Hepatocyte (in vitro differentiated cells): ENCODE measurements around the gene ALPI. TPM values are rescaled to one million over a fixed set of nuclear protein-coding genes. Genes with fewer than 3 reads are reported as not detected.

Experiments
- DNase-seq: peaks from one replicate; pipeline ENCODE4 v3.0.0-alpha.2; 2016; ENCODE audit warnings: low spot score
- H2AFZ ChIP-seq: fragments of 200-600 bp; sonication (generic); 2 replicates; pipeline ENCODE4 v1.6.0; 2016; ENCODE audit warnings: antibody characterized with exemption, mild to moderate bottlenecking
- H3K27ac ChIP-seq: fragments of 200-600 bp; sonication (generic); 2 replicates; pipeline ENCODE4 v1.5.1; 2016; ENCODE audit warnings: mild to moderate bottlenecking
- H3K27me3 ChIP-seq: fragments of 200-600 bp; sonication (generic); 2 replicates; pipeline ENCODE4 v1.6.1; 2016
- H3K36me3 ChIP-seq: fragments of 200-600 bp; sonication (generic); replicated peaks from 2 replicates; pipeline ENCODE4 v1.5.1; 2016; ENCODE audit warnings: low read depth; ENCODE audit not compliant: insufficient read depth
- H3K4me1 ChIP-seq: fragments of 200-600 bp; sonication (generic); 2 replicates; pipeline ENCODE4 v1.5.1; 2016; ENCODE audit warnings: mild to moderate bottlenecking, moderate library complexity; ENCODE audit not compliant: insufficient read depth
- H3K4me2 ChIP-seq: fragments of 200-600 bp; sonication (generic); 2 replicates; pipeline ENCODE4 v1.6.0; 2016
- H3K4me3 ChIP-seq: fragments of 200-600 bp; sonication (generic); 2 replicates; pipeline ENCODE4 v1.5.1; 2016; ENCODE audit warnings: mild to moderate bottlenecking
- H3K79me2 ChIP-seq: fragments of 200-600 bp; sonication (generic); 2 replicates; pipeline ENCODE4 v1.6.0; 2017; ENCODE audit warnings: mild to moderate bottlenecking
- H3K9me2 ChIP-seq: fragments of 200-600 bp; sonication (generic); replicated peaks from 2 replicates; pipeline ENCODE4 v1.6.0; 2017; ENCODE audit warnings: mild to moderate bottlenecking; ENCODE audit not compliant: insufficient read depth
- H3K9me3 ChIP-seq: fragments of 200-600 bp; sonication (generic); 2 replicates; pipeline ENCODE4 v1.5.1; 2016; ENCODE audit warnings: low read depth, mild to moderate bottlenecking
- H4K20me1 ChIP-seq: fragments of 200-600 bp; sonication (generic); 2 replicates; pipeline ENCODE4 v1.6.0; 2016; ENCODE audit warnings: mild to moderate bottlenecking; ENCODE audit not compliant: insufficient read depth, poor library complexity, severe bottlenecking
- CTCF ChIP-seq: fragments of 200-600 bp; sonication (generic); IDR thresholded peaks from 2 replicates; pipeline ENCODE4 v1.5.1; 2016; ENCODE audit warnings: antibody characterized with exemption, mild to moderate bottlenecking; ENCODE audit not compliant: poor library complexity
- EZH2 ChIP-seq: fragments of 200-600 bp; sonication (generic); IDR thresholded peaks from 2 replicates; pipeline ENCODE4 v1.6.1; 2016; ENCODE audit warnings: antibody characterized with exemption, mild to moderate bottlenecking, borderline replicate concordance
- EZH2phosphoT487 ChIP-seq: fragments of 200-600 bp; sonication (generic); IDR thresholded peaks from one replicate; pipeline ENCODE4 v1.6.1; 2018; ENCODE audit warnings: antibody characterized with exemption, mild to moderate bottlenecking, low read depth, moderate library complexity; ENCODE audit not compliant: unreplicated experiment, severe bottlenecking
- WGBS: methylation state at CpG from one replicate; pipeline ENCODE4 v1.1.6; 2016; ENCODE audit warnings: low lambda C conversion rate; ENCODE audit errors: missing lambda C conversion rate; 5-methylcytosine and 5-hydroxymethylcytosine counted together
- polyA plus RNA-seq: library from polyadenylated mRNA; unstranded; fragments of >200 nt; fragmentation: Nextera tagmentation; extraction: Ambion mirVana; gene quantifications from 2 replicates; pipeline ENCODE4 v1.2.1, GENCODE V29; 2016
- total RNA-seq: library from RNA; depleted of rRNA; stranded (reverse); fragments of >200 nt; gene quantifications from 2 replicates; pipeline ENCODE4 v1.2.3, GENCODE V29; 2014

ALPI gene
- total and polyA plus RNA-seq, 2 experiments from 2014 or later: 3.5 to 3.9 TPM

DNA sequence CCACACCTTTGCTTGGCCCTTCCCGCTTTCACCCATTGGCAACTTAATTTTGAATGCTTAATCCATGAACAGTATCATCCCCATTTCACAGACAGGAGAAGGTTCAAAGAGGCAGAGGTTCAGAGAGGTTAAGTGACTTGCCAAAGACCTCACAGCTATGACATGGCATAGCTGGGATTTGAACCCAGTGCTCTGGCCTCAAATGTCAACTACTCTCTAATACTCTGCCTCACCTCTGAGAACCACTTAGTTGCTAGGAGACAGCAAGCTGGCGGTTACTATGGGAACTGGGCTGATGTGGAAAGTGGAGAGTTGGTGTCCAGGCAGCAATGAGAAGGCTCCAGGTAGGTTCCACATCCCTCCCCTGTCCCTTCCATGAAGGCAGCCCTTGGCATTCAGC, 48.5 kb downstream of the ALPI start:
- Histone ChIP-seq H3K36me3 (no peaks in the 10 kb centered on the region), H2AFZ (no peak overlapping the region), H4K20me1 (no peaks in the 10 kb centered on the region), H3K4me1 (peaks cover 18% of the 10 kb centered on the region), H3K79me2 (no peaks in the 10 kb centered on the region), H3K4me3 (no peak overlapping the region), H3K4me2 (no peak overlapping the region), H3K27me3 (peaks cover 54% of the 10 kb centered on the region), H3K27ac (no peak overlapping the region), H3K9me3 (no peaks in the 10 kb centered on the region), H3K9me2 (no peaks in the 10 kb centered on the region)
- no peak for DNase-seq
- 84% methylated on average over 2 of the region's 2 CpGs for WGBS
- TF ChIP-seq CTCF (no peak), EZH2 (no peak), EZH2phosphoT487 (no peak)

DNA sequence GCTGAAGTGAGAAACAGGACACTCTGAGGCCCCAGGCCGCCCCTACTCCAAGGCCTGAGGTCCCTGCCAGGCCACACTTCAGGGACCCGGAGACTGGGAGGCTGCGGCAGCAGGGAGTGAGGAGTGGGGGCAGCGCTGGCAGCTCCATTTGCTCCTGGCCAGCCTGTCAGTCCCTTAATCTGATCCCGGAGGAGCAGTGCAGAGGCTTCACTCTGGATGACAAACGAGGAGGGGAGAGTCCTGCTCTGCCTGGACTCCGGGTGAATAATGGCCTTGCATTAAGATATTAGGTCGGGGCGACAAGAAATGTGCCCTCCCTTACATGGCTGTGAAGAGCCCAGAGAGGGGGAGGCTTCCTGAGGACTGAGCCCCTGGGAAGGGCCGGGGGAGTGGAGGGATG, 49.9 kb downstream of the ALPI start:
- no peak for DNase-seq
- Histone ChIP-seq H4K20me1 (no peaks in the 10 kb centered on the region), H3K27me3 (peaks cover 44% of the 10 kb centered on the region), H3K9me3 (no peaks in the 10 kb centered on the region), H3K79me2 (no peaks in the 10 kb centered on the region), H3K27ac (no peak overlapping the region), H3K4me3 (no peak overlapping the region), H3K4me2 (no peak overlapping the region), H3K4me1 (peaks cover 18% of the 10 kb centered on the region), H3K36me3 (no peaks in the 10 kb centered on the region), H2AFZ (no peak overlapping the region), H3K9me2 (no peaks in the 10 kb centered on the region)
- 31% methylated on average over 9 of the region's 10 CpGs for WGBS
- TF ChIP-seq EZH2: no peak
- no peak for TF ChIP-seq CTCF
- no peak for TF ChIP-seq EZH2phosphoT487

DNA sequence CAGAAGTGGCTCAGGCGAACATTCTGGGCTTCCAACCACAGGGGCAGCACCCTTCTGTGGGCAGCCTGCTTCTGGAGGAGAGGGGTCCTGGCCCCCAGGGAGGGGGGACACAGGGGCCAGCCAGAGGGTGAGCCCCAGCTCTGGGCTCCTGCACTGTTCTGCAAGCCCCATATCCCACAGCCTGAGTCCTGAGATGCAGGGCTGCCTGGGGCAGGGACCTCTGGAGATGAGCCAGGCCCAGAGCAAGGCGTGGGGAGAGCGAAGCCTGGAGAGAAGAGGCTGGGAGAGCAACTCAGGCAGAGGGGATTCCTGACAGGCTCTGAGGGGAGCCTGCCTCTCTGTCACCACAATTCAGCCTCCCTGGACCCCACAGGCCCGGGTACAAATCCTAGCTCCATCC, 50.8 kb downstream of the ALPI start:
- peaks cover 44% of the 10 kb centered on the region for H3K27me3 ChIP-seq

DNA sequence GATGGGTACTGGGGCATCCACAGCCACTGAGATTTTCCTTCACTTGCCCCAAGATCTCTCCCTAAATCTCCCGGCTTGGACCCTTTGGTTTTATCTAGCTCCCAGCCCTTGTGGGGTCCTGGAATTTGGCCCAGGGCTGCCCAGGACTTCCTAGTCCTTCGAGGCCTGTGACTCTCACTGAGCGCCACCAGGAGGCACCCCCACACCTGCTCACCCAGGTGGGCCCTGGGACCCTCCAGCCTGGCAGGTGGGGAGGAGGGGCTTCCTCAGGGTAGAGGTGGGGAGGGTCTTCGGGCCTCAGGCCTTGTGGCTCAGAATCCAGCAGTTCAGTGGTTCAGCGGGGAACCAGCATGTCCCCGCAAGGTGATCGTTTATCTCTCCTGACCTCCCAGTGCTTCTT, 52.3 kb downstream of the ALPI start:
- no peaks in the 10 kb centered on the region for H4K20me1 ChIP-seq
- no peak for TF ChIP-seq EZH2
- no peak for TF ChIP-seq EZH2phosphoT487
- TF ChIP-seq CTCF: no peak
- no peak for DNase-seq
- no peaks in the 10 kb centered on the region for H3K9me3 ChIP-seq
- H3K4me3 ChIP-seq: no peak overlapping the region
- H2AFZ ChIP-seq: no peak overlapping the region
- no peaks in the 10 kb centered on the region for H3K36me3 ChIP-seq
- H3K9me2 ChIP-seq: no peaks in the 10 kb centered on the region
- H3K79me2 ChIP-seq: no peaks in the 10 kb centered on the region
- H3K27me3 ChIP-seq: peaks cover 36% of the 10 kb centered on the region
- H3K27ac ChIP-seq: no peak overlapping the region
- WGBS: 87% methylated on average over 5 of the region's 7 CpGs
- no peak overlapping the region for H3K4me2 ChIP-seq
- H3K4me1 ChIP-seq: no peaks in the 10 kb centered on the region

More for the DNA sequence above, 50.8 kb downstream of the ALPI start:
- no peak overlapping the region for H3K4me2 ChIP-seq
- no peak overlapping the region for H3K4me3 ChIP-seq
- no peaks in the 10 kb centered on the region for H3K9me2 ChIP-seq
- H3K79me2 ChIP-seq: no peaks in the 10 kb centered on the region
- no peaks in the 10 kb centered on the region for H3K9me3 ChIP-seq
- no peak for DNase-seq
- H3K27ac ChIP-seq: no peak overlapping the region
- H4K20me1 ChIP-seq: no peaks in the 10 kb centered on the region
- 76% methylated on average over 4 of the region's 4 CpGs for WGBS
- H2AFZ ChIP-seq: no peak overlapping the region
- peaks cover 11% of the 10 kb centered on the region for H3K4me1 ChIP-seq
- no peaks in the 10 kb centered on the region for H3K36me3 ChIP-seq
- no peak for TF ChIP-seq EZH2phosphoT487
- TF ChIP-seq EZH2: no peak

Other genes with a start within 250 kb of the ALPI start
- 6.5 and 8.7 TPM in 2 replicates for gene ALPP, start 77.4 kb upstream of the ALPI start, total RNA-seq
- 1.2 and 1.3 TPM in 2 replicates for gene ALPP, start 77.4 kb upstream of the ALPI start, polyA plus RNA-seq
- gene ALPG, start 49.3 kb upstream of the ALPI start, total RNA-seq: 0.16 and 1.5 TPM in 2 replicates
- 0.08 and 0.86 TPM in 2 replicates for gene ALPG, start 49.3 kb upstream of the ALPI start, polyA plus RNA-seq
- gene ECEL1, start 31.7 kb downstream of the ALPI start, total RNA-seq: 1.0 and 1.1 TPM in 2 replicates
- gene ECEL1, start 31.7 kb downstream of the ALPI start, polyA plus RNA-seq: 1.2 and 1.4 TPM in 2 replicates
- gene PRSS56, start 64.2 kb downstream of the ALPI start, total RNA-seq: not detected in 2 replicates
- not detected in 2 replicates for gene PRSS56, start 64.2 kb downstream of the ALPI start, polyA plus RNA-seq
- gene CHRND, start 70.0 kb downstream of the ALPI start, total RNA-seq: not detected in 2 replicates
- gene CHRND, start 70.0 kb downstream of the ALPI start, polyA plus RNA-seq: not detected in 2 replicates
- gene CHRNG, start 83.5 kb downstream of the ALPI start, total RNA-seq: not detected in 2 replicates
- gene CHRNG, start 83.5 kb downstream of the ALPI start, polyA plus RNA-seq: not detected in 2 replicates
- 8.7 and 9.1 TPM in 2 replicates for gene TIGD1, start 94.4 kb downstream of the ALPI start, total RNA-seq
- 6.2 TPM in 2 replicates for gene TIGD1, start 94.4 kb downstream of the ALPI start, polyA plus RNA-seq
- gene EIF4E2, start 94.5 kb downstream of the ALPI start, total RNA-seq: 76.9 and 97.3 TPM in 2 replicates
- gene EIF4E2, start 94.5 kb downstream of the ALPI start, polyA plus RNA-seq: 122 and 124 TPM in 2 replicates
- 3.0 and 4.2 TPM in 2 replicates for gene EFHD1, start 177.5 kb downstream of the ALPI start, total RNA-seq
- 6.7 and 13.4 TPM in 2 replicates for gene EFHD1, start 177.5 kb downstream of the ALPI start, polyA plus RNA-seq
- gene GIGYF2, start 241.2 kb downstream of the ALPI start, total RNA-seq: 63.6 and 69.4 TPM in 2 replicates
- gene GIGYF2, start 241.2 kb downstream of the ALPI start, polyA plus RNA-seq: 28.3 and 29.8 TPM in 2 replicates